HepG2 (cell line): ENCODE results near the gene RNF38. TPM values are rescaled to one million over a fixed set of nuclear protein-coding genes. Genes with fewer than 3 reads are reported as not detected.
A peak's percentile ranks its signal among the peaks of the same experiment; 100 is the strongest.

ENCODE experiments used
- ATAC-seq: fragments of 200-7000 bp; cut with Tn5 transposase; 3 replicates; pipeline ENCODE4 v1.9.1; 2020; ENCODE audit warnings: mild to moderate bottlenecking, moderate library complexity
- BruUV-seq: library from RNA; stranded (reverse); fragments of 400-500 nt; replicated peaks from 2 replicates; lab custom pipeline; 2021; lab: Mats Ljungman, UMichigan
- CTCF ChIA-PET: fragments of 300-600 bp; formaldehyde crosslinking; extraction: SDS; loops from one replicate; lab custom pipeline; 2021; ENCODE audit warnings: low total read pairs, inconsistent platforms, low intra/inter-chr PET ratio; lab: Yijun Ruan, JAX
- POLR2A ChIA-PET: fragments of 350-600 bp; sonication (Branson Sonifier 250); formaldehyde crosslinking; loops from one replicate; lab custom pipeline; 2020; ENCODE audit warnings: antibody characterized with exemption, inconsistent platforms; lab: Yijun Ruan, JAX
- DNase-seq: peaks from one replicate; pipeline ENCODE4 v3.0.0-alpha.2; 2015; ENCODE audit warnings: low spot score
- FAIRE-seq: peaks from 3 replicates; lab custom pipeline; 2011; peaks lifted over from hg19 to GRCh38; lab: Jason Lieb, UNC
- H2AFZ ChIP-seq: one replicate; pipeline ENCODE4 v1.6.1; 2011; ENCODE audit warnings: low read length, inconsistent platforms
- H3K27ac ChIP-seq: fragments of 300-600 bp; 3 replicates; pipeline ENCODE4 v1.8.0; 2011; ENCODE audit warnings: mixed run types, mild to moderate bottlenecking, mixed read lengths, low read length, inconsistent platforms; ENCODE audit not compliant: insufficient read depth; ENCODE audit errors: extremely low read length
- H3K27me3 ChIP-seq, 2 experiments: fragments of 200-600 bp in 1 of 2; 2 replicates in 1 of 2; 3 replicates in 1 of 2; pipeline versions ENCODE4 v1.6.0 to v1.8.0; 2011; ENCODE audit warnings: low read length in 2 of 2, mild to moderate bottlenecking in 2 of 2, moderate library complexity in 2 of 2, inconsistent platforms in 1 of 2; ENCODE audit not compliant: insufficient read depth in 2 of 2, control insufficient read depth in 1 of 2
- H3K36me3 ChIP-seq, 2 experiments: fragments of 200-600 bp in 1 of 2; replicated peaks in 1 of 2; 2 replicates in 1 of 2; 3 replicates in 1 of 2; pipeline versions ENCODE4 v1.5.1 to v1.8.0; 2011; ENCODE audit warnings: low read length in 2 of 2, inconsistent platforms in 1 of 2; ENCODE audit not compliant: insufficient read depth in 2 of 2, control insufficient read depth in 1 of 2
- H3K4me1 ChIP-seq: 2 replicates; pipeline ENCODE4 v1.5.1; 2012; ENCODE audit warnings: low read length, inconsistent platforms; ENCODE audit not compliant: insufficient read depth
- H3K4me2 ChIP-seq: 2 replicates; pipeline ENCODE4 v1.6.0; 2011; ENCODE audit warnings: low read depth, low read length, inconsistent platforms
- H3K4me3 ChIP-seq, 3 experiments: fragments of 200-600 bp in 1 of 3; sonication (generic), shearing (Covaris generic) in 1 of 3; replicated peaks in 1 of 3; 2 replicates each; pipeline ENCODE4 v1.5.1; 2011 to 2016; ENCODE audit warnings: low read length in 3 of 3, inconsistent platforms in 2 of 3, low read depth in 2 of 3, mild to moderate bottlenecking in 2 of 3, control low read depth in 1 of 3, mixed read lengths in 1 of 3; ENCODE audit not compliant: insufficient read depth in 1 of 3
- H3K79me2 ChIP-seq: one replicate; pipeline ENCODE4 v1.6.1; 2011; ENCODE audit warnings: low read length, inconsistent platforms; ENCODE audit not compliant: insufficient read depth
- H3K9ac ChIP-seq: 2 replicates; pipeline ENCODE4 v1.6.0; 2011; ENCODE audit warnings: mild to moderate bottlenecking, low read depth, low read length, inconsistent platforms; ENCODE audit not compliant: insufficient read depth
- H3K9me3 ChIP-seq: 2 replicates; pipeline ENCODE4 v1.5.1; 2012; ENCODE audit warnings: mild to moderate bottlenecking, low read length
- H4K20me1 ChIP-seq: 2 replicates; pipeline ENCODE4 v1.6.0; 2011; ENCODE audit warnings: inconsistent platforms, mild to moderate bottlenecking, low read length, moderate library complexity; ENCODE audit not compliant: insufficient read depth
- ISL2 ChIP-seq: sonication (generic); formaldehyde crosslinking; IDR thresholded peaks from 2 replicates; pipeline ENCODE4 v1.5.0; 2020; ENCODE audit warnings: missing genetic modification reagents
- MBNL3 ChIP-seq: fragments of 250-450 bp; sonication (Bioruptor Pico); conservative IDR thresholded peaks from 2 replicates; pipeline ENCODE4 v1.8.0; 2022; ENCODE audit warnings: mild to moderate bottlenecking, inconsistent platforms
- PAF1 ChIP-seq: IDR thresholded peaks from 2 replicates; pipeline ENCODE4 v1.6.1; 2016; ENCODE audit warnings: missing genetic modification reagents, missing compliant biosample characterization
- RARG ChIP-seq: sonication (generic); formaldehyde crosslinking; IDR thresholded peaks from 2 replicates; pipeline ENCODE4 v1.4.0; 2020; ENCODE audit warnings: low read depth, mild to moderate bottlenecking, missing genetic modification reagents
- SKI ChIP-seq: fragments of 450-650 bp; IDR thresholded peaks from one replicate; pipeline ENCODE4 v1.6.1; 2018; ENCODE audit warnings: mild to moderate bottlenecking; ENCODE audit not compliant: partially characterized antibody
- SMARCE1 ChIP-seq: fragments of 450-650 bp; IDR thresholded peaks from 2 replicates; pipeline ENCODE4 v1.6.1; 2017; ENCODE audit warnings: borderline replicate concordance
- ZBTB1 ChIP-seq: sonication (generic); formaldehyde crosslinking; IDR thresholded peaks from 2 replicates; pipeline ENCODE4 v1.4.0; 2020; ENCODE audit warnings: missing genetic modification reagents, borderline replicate concordance
- ZEB1 ChIP-seq: IDR thresholded peaks from 2 replicates; pipeline ENCODE4 v1.6.1; 2012; ENCODE audit warnings: mild to moderate bottlenecking, low read depth, inconsistent platforms; ENCODE audit not compliant: insufficient replicate concordance
- ZNF3 ChIP-seq: IDR thresholded peaks from 2 replicates; pipeline ENCODE4 v1.7.0; 2017; ENCODE audit warnings: inconsistent platforms
- ZNF7 ChIP-seq: IDR thresholded peaks from 2 replicates; pipeline ENCODE4 v1.6.1; 2016; ENCODE audit warnings: missing biosample characterization, missing genetic modification reagents
- ZNF788 ChIP-seq: sonication (generic); formaldehyde crosslinking; IDR thresholded peaks from 2 replicates; pipeline ENCODE4 v1.5.0; 2020; ENCODE audit warnings: mild to moderate bottlenecking, missing genetic modification reagents, borderline replicate concordance
- in situ Hi-C: cut with HindIII; loops from 2 replicates; pipeline ENCODE4 v1.10.0; 2017; ENCODE audit warnings: low pct_unique_long_range_greater_than_20kb; ENCODE audit not compliant: extremely low pct_ligation_motif_present
- intact Hi-C: fragments of 100-400 bp; cut with micrococcal nuclease; formaldehyde crosslinking; loops from one replicate; pipeline ENCODE4 v1.10.0; 2022; ENCODE audit not compliant: unreplicated experiment
- polyA plus RNA-seq, 8 experiments: library from polyadenylated mRNA; depleted of rRNA in 3 of 8; stranded (reverse) in 7 of 8; unstranded in 1 of 8; fragments of >200 nt; fragmentation: Illumina TruSeq in 4 of 8; extraction: Trizol in 4 of 8; gene quantifications; 2 replicates each; pipeline versions ENCODE4 v1.2.1 to v1.2.3, GENCODE V29; 2011 to 2016; ENCODE audit warnings: low read depth in 4 of 8, missing spikeins in 1 of 8, mixed read lengths in 1 of 8; ENCODE audit not compliant: insufficient read depth in 1 of 8
- total RNA-seq, 5 experiments: library from RNA; depleted of rRNA; stranded (reverse); fragments of >200 nt; fragmentation: Illumina TruSeq; extraction: Trizol; gene quantifications; 2 replicates each; pipeline ENCODE4 v1.2.3, GENCODE V29; 2016; ENCODE audit warnings: low read depth in 1 of 5
- TF ChIP-seq, protein P1 (sequence below): sonication (generic); formaldehyde crosslinking; IDR thresholded peaks from 2 replicates; pipeline ENCODE4 v1.9.0; 2021; ENCODE audit warnings: missing genetic modification reagents, borderline replicate concordance
- TF ChIP-seq, protein P2 (sequence below): sonication (generic); formaldehyde crosslinking; IDR thresholded peaks from 2 replicates; pipeline ENCODE4 v1.5.0; 2020; ENCODE audit warnings: missing genetic modification reagents
- TF ChIP-seq, protein P3 (sequence below): sonication (generic); formaldehyde crosslinking; IDR thresholded peaks from 2 replicates; pipeline ENCODE4 v1.5.0; 2020; ENCODE audit warnings: missing genetic modification reagents
- TF ChIP-seq, protein P4 (sequence below): sonication (generic); formaldehyde crosslinking; IDR thresholded peaks from 2 replicates; pipeline ENCODE4 v1.4.0; 2020; ENCODE audit warnings: missing genetic modification reagents, borderline replicate concordance

The RNF38 gene
- total and polyA plus RNA-seq, 2 of the 13 experiments (the other 11 are each of a cell fraction or from before 2014, with no cell fraction given), result 9.1 to 32.1 TPM

DNA sequence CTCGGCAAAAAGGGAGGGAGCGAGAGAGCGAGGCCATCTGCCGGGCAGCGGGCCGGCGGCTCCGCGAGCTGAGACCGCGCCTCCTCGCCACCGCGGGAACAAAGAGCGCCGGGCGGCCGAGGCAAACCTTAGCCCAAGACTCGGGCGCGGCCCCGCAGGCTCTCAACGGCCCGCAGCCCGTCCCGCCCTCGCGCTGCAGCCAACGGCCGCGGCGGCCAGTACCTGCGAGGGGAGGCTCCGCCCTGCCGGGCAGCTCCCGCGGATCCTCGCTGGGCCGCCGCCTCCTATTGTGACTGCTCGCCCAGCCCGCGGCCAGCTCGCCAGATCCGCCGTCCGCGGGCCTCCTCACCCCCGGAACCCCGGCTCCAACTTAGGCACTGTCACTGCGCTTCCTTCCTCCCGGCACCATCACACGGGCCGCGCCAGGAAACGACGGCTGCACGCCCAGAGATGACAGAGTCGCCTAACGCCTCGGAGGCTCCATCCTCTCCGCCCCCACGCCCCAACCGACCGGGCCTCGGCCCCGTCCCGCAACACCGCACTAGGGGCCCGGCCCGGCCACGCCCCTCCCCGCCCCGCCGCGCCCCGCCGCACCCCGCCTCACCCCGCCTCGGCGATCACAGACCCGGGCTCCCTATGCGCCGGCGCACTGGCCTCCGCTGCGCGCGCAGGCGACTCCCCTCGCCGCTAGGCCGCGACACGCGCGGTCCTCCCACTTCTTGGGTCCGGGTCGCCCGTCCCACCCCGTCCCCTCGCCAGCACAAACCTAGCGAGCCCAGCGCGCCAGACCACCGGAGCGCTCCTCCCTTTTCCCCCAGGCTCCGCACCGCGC is 479 bp upstream of the RNF38 start (continued):
- TF ChIP-seq ISL2 (CRISPR knock-in tag), result peak; percentile 24; the same call in 1 of the 2 replicates
- TF ChIP-seq, protein P1, sequence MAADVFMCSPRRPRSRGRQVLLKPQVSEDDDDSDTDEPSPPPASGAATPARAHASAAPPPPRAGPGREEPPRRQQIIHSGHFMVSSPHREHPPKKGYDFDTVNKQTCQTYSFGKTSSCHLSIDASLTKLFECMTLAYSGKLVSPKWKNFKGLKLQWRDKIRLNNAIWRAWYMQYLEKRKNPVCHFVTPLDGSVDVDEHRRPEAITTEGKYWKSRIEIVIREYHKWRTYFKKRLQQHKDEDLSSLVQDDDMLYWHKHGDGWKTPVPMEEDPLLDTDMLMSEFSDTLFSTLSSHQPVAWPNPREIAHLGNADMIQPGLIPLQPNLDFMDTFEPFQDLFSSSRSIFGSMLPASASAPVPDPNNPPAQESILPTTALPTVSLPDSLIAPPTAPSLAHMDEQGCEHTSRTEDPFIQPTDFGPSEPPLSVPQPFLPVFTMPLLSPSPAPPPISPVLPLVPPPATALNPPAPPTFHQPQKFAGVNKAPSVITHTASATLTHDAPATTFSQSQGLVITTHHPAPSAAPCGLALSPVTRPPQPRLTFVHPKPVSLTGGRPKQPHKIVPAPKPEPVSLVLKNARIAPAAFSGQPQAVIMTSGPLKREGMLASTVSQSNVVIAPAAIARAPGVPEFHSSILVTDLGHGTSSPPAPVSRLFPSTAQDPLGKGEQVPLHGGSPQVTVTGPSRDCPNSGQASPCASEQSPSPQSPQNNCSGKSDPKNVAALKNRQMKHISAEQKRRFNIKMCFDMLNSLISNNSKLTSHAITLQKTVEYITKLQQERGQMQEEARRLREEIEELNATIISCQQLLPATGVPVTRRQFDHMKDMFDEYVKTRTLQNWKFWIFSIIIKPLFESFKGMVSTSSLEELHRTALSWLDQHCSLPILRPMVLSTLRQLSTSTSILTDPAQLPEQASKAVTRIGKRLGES (CRISPR knock-in tag), result no peak

DNA sequence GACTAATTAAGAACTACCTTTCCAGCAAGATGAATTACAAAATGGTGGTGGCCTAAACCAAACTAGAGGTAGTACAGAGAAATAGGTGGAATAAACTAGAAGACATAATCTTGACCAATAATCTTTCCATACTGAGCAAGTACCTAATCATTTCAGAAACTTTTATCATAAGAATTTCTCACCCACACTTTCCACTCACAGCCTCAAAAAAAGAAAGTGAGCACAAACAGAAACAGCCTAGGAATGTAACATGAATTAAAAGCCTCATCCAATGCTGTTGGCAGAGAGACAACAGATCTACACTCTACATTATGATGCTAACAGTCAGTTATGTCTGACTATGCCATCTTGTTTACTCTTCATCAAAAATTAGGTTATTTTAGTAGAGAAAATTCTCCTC is 1.3 kb downstream of the RNF38 start:
- H3K79me2 ChIP-seq, result peaks cover 63% of the 10 kb centered on the region
- no peak for FAIRE-seq
- no TSS peak for BruUV-seq
- TF ChIP-seq, protein P2, sequence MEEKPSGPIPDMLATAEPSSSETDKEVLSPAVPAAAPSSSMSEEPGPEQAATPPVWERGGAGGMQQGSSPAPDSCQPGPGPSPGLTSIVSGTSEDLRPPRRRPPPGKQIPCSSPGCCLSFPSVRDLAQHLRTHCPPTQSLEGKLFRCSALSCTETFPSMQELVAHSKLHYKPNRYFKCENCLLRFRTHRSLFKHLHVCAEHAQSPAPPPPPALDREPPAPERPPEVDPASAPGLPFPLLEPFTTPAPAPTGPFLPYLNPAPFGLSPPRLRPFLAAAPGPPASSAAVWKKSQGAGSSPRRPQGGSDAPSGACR (CRISPR knock-in tag), result no peak
- TF ChIP-seq, protein P3, sequence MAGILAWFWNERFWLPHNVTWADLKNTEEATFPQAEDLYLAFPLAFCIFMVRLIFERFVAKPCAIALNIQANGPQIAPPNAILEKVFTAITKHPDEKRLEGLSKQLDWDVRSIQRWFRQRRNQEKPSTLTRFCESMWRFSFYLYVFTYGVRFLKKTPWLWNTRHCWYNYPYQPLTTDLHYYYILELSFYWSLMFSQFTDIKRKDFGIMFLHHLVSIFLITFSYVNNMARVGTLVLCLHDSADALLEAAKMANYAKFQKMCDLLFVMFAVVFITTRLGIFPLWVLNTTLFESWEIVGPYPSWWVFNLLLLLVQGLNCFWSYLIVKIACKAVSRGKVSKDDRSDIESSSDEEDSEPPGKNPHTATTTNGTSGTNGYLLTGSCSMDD (CRISPR knock-in tag), result no peak
- TF ChIP-seq RARG (CRISPR knock-in tag) (no peak), ZNF7 (CRISPR knock-in tag) (no peak), SMARCE1 (no peak), ZEB1 (no peak), ZNF3 (CRISPR knock-in tag) (no peak), SKI (no peak), PAF1 (CRISPR knock-in tag) (no peak), MBNL3 (no peak), ZNF788 (CRISPR knock-in tag) (no peak), ZBTB1 (no peak)
- TF ChIP-seq, protein P4, sequence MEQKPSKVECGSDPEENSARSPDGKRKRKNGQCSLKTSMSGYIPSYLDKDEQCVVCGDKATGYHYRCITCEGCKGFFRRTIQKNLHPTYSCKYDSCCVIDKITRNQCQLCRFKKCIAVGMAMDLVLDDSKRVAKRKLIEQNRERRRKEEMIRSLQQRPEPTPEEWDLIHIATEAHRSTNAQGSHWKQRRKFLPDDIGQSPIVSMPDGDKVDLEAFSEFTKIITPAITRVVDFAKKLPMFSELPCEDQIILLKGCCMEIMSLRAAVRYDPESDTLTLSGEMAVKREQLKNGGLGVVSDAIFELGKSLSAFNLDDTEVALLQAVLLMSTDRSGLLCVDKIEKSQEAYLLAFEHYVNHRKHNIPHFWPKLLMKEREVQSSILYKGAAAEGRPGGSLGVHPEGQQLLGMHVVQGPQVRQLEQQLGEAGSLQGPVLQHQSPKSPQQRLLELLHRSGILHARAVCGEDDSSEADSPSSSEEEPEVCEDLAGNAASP (CRISPR knock-in tag), result no peak

More for the DNA sequence above, 1.3 kb downstream of the RNF38 start:
- H3K36me3 ChIP-seq, result peaks cover 0 to 6% of the 10 kb centered on the region in 2 experiments; a peak in 3 of 5 replicates
- 0 out of 2 replicates have a peak overlapping the region, but pooled peaks have one; percentile 1 for H3K9ac ChIP-seq
- H3K9me3 ChIP-seq, result no peaks in the 10 kb centered on the region
- H4K20me1 ChIP-seq, result 0 out of 2 replicates have a peak, but pooled peaks cover 9% of the 10 kb centered on the region
- no peak overlapping the region for H2AFZ ChIP-seq
- DNase-seq, result no peak
- in situ Hi-C loops (no loop called here), intact Hi-C loops (no loop called here)
- H3K27ac ChIP-seq, result no peak overlapping the region
- peak overlapping the region; percentile 18 to 41 (median 32); a peak in 4 of 6 replicates for H3K4me3 ChIP-seq
- H3K4me1 ChIP-seq, result peaks cover 28% of the 10 kb centered on the region
- CTCF ChIA-PET, result no interaction called here
- no peak for ATAC-seq
- no peaks in the 10 kb centered on the region; a peak in 1 of 5 replicates for H3K27me3 ChIP-seq
- H3K4me2 ChIP-seq, result peak overlapping the region; percentile 71
- POLR2A ChIA-PET, result no interaction called here
